C1 segment of cervical spinal cord (tissue), 14 donors: ENCODE data around the gene NUDT9.
"Not testable (repeated sequence)": the region's sequence is repeated elsewhere in the genome, so short reads cannot be mapped to it uniquely, and the experiment has no call there.

ENCODE experiments used
- DNase-seq, 14 donors: peaks; one replicate each; lab custom pipeline; 2025; lab: John Stamatoyannopoulos, UW

The NUDT9 gene

GRCh38 chr4:87461281-87461700 lies 38.9 kb downstream of the NUDT9 start:
- no peak for DNase-seq

- DNase-seq = no peak
Measured at GRCh38 chr4:87462102-87462501, 39.7 kb downstream of the NUDT9 start.

GRCh38 chr4:87465739-87466366 lies 43.5 kb downstream of the NUDT9 start:
- peak in 1 of 14 donors; percentile 11 for DNase-seq

- no peak for DNase-seq
Measured at GRCh38 chr4:87469390-87469789, 47.0 kb downstream of the NUDT9 start.

GRCh38 chr4:87476934-87477333 lies 54.6 kb downstream of the NUDT9 start:
- no peak for DNase-seq

GRCh38 chr4:87478732-87479250 lies 56.4 kb downstream of the NUDT9 start:
- DNase-seq = no peak

GRCh38 chr4:87481377-87481776 lies 59.0 kb downstream of the NUDT9 start:
- DNase-seq = no peak

GRCh38 chr4:87483247-87483646 lies 60.9 kb downstream of the NUDT9 start:
- not testable (repeated sequence) for DNase-seq

- not testable (repeated sequence) for DNase-seq
Measured at GRCh38 chr4:87488666-87489065, 66.3 kb downstream of the NUDT9 start.

- no peak for DNase-seq
Measured at GRCh38 chr4:87489678-87490077, 67.3 kb downstream of the NUDT9 start.

GRCh38 chr4:87490664-87491369 lies 68.4 kb downstream of the NUDT9 start:
- DNase-seq = no peak

- no peak for DNase-seq
Measured at GRCh38 chr4:87491436-87491835, 69.1 kb downstream of the NUDT9 start.

- DNase-seq = not testable (repeated sequence)
Measured at GRCh38 chr4:87491851-87492250, 69.5 kb downstream of the NUDT9 start.

GRCh38 chr4:87493115-87493514 lies 70.7 kb downstream of the NUDT9 start:
- no peak for DNase-seq

GRCh38 chr4:87497159-87497558 lies 74.8 kb downstream of the NUDT9 start:
- DNase-seq = no peak

GRCh38 chr4:87497578-87497977 lies 75.2 kb downstream of the NUDT9 start:
- no peak for DNase-seq

GRCh38 chr4:87498446-87498900 lies 76.1 kb downstream of the NUDT9 start:
- no peak for DNase-seq

GRCh38 chr4:87499403-87500091 lies 77.2 kb downstream of the NUDT9 start:
- no peak for DNase-seq

GRCh38 chr4:87500092-87500462 lies 77.7 kb downstream of the NUDT9 start:
- no peak for DNase-seq

GRCh38 chr4:87502580-87503238 lies 80.3 kb downstream of the NUDT9 start:
- peak in 1 of 14 donors; percentile 18 for DNase-seq

GRCh38 chr4:87505862-87506261 lies 83.5 kb downstream of the NUDT9 start:
- no peak for DNase-seq
